Aorta (tissue), 5 donors: Measurements from ENCODE around the gene CDK8. TPM values are rescaled to one million over a fixed set of nuclear protein-coding genes. Genes with fewer than 3 reads are reported as not detected.
A peak's percentile ranks its signal among the peaks of the same experiment; 100 is the strongest.

Experiments
- ATAC-seq: fragments of 200-7000 bp; cut with Tn5 transposase; one replicate; pipeline ENCODE4 v1.9.1; 2022; ENCODE audit warnings: moderate library complexity; ENCODE audit not compliant: low FRiP score
- DNase-seq, 2 donors: peaks; one replicate each; pipeline ENCODE4 v3.0.0-alpha.2; 2020
- H3K27ac ChIP-seq, 2 donors: one replicate each; pipeline ENCODE4 v1.5.1; 2013; ENCODE audit warnings: low read length in 2 of 2, mild to moderate bottlenecking in 2 of 2, moderate library complexity in 2 of 2, control low read depth in 1 of 2, inconsistent platforms in 1 of 2, low read depth in 1 of 2
- H3K27me3 ChIP-seq, 2 donors: one replicate each; pipeline ENCODE4 v1.6.1; 2013; ENCODE audit warnings: control low read depth in 1 of 2, low read length in 1 of 2, mild to moderate bottlenecking in 1 of 2, moderate library complexity in 1 of 2; ENCODE audit not compliant: insufficient read depth in 2 of 2, control insufficient read depth in 1 of 2
- H3K36me3 ChIP-seq, 2 donors: one replicate each; pipeline ENCODE4 v1.6.1; 2013; ENCODE audit warnings: control low read depth in 1 of 2, low read length in 1 of 2, mild to moderate bottlenecking in 1 of 2; ENCODE audit not compliant: insufficient read depth in 2 of 2, control insufficient read depth in 1 of 2
- H3K4me1 ChIP-seq, 2 donors: one replicate each; pipeline ENCODE4 v1.6.1; 2013; ENCODE audit warnings: low read length in 2 of 2, control low read depth in 1 of 2, mild to moderate bottlenecking in 1 of 2, moderate library complexity in 1 of 2; ENCODE audit not compliant: insufficient read depth in 2 of 2, control insufficient read depth in 1 of 2
- H3K4me3 ChIP-seq, 2 donors: one replicate each; pipeline ENCODE4 v1.5.1; 2013; ENCODE audit warnings: low read length in 2 of 2, control low read depth in 1 of 2, mild to moderate bottlenecking in 1 of 2
- H3K9me3 ChIP-seq: one replicate; pipeline ENCODE4 v1.6.1; 2013; ENCODE audit warnings: mild to moderate bottlenecking, low read length; ENCODE audit not compliant: control insufficient read depth
- WGBS, 2 donors: extraction: QIAGEN DNeasy Blood & Tissue Kit; methylation state at CpG; one replicate each; pipeline ENCODE4 v1.1.7; 2013; 5-methylcytosine and 5-hydroxymethylcytosine counted together
- intact Hi-C, 2 donors: fragments of 100-400 bp; cut with DNase I; formaldehyde crosslinking; loops; one replicate each; pipeline versions ENCODE4 v1.14.2 to v1.15.0; 2022
- polyA plus RNA-seq, 2 donors: library from polyadenylated mRNA; stranded (reverse); fragments of 200-250 nt; gene quantifications; one replicate each; pipeline ENCODE4 v1.2.3, GENCODE V29; 2013
- total RNA-seq, 2 donors: library from RNA; stranded (reverse); fragmentation: NEBNext Ultra II Directional; extraction: Animal tissue kit (Norgen Biotek cat#: 25700); gene quantifications; one replicate each; pipeline ENCODE4 v1.2.1, GENCODE V29; 2021
- donor health status: healthy with polysubstance abuse.
- donor health status: Bipolar disorder and iron deficiency.
- donor health status: DM: no; HTN: no; CAD: no.
- donor health status: DM: no; HTN: no; CAD: no.
- donor health status: DM: yes; HTN: yes; CAD: no.

CDK8 gene
- total and polyA plus RNA-seq, 4 donors: 9.6 to 16.9 (median 10.6) TPM

- WGBS, 2 donors: 83 to 88% methylated on average over 3 of the region's 3 CpGs
- H3K4me1 ChIP-seq: no peaks in the 10 kb centered on the region
- no peaks in the 10 kb centered on the region for H3K36me3 ChIP-seq
- no peak overlapping the region for H3K4me3 ChIP-seq
- no peaks in the 10 kb centered on the region for H3K9me3 ChIP-seq
- no peaks in the 10 kb centered on the region for H3K27me3 ChIP-seq
- no peak overlapping the region for H3K27ac ChIP-seq
- DNase-seq (no peak), ATAC-seq (no peak)
- intact Hi-C loops: no loop called here
Observed at GRCh38 chr13:26435646-26436045, 181.7 kb downstream of the CDK8 start.

GRCh38 chr13:26436914-26437313, 183.0 kb downstream of the CDK8 start:
- H3K27me3 ChIP-seq: no peaks in the 10 kb centered on the region
- H3K36me3 ChIP-seq: no peaks in the 10 kb centered on the region
- no peaks in the 10 kb centered on the region for H3K9me3 ChIP-seq
- no peak for ATAC-seq
- H3K27ac ChIP-seq: no peak overlapping the region
- H3K4me1 ChIP-seq: no peaks in the 10 kb centered on the region
- WGBS, 2 donors: 91 to 95% methylated on average over 3 of the region's 3 CpGs
- DNase-seq: no peak
- intact Hi-C loops: no loop called here
- no peak overlapping the region for H3K4me3 ChIP-seq

- Histone ChIP-seq H3K27me3 (no peaks in the 10 kb centered on the region), H3K36me3 (no peaks in the 10 kb centered on the region), H3K4me1 (no peaks in the 10 kb centered on the region), H3K9me3 (no peaks in the 10 kb centered on the region), H3K4me3 (no peak overlapping the region), H3K27ac (no peak overlapping the region)
- DNase-seq (no peak), ATAC-seq (no peak)
- intact Hi-C loops: no loop called here
- WGBS, 2 donors: 42 to 49% methylated on average over 3 of the region's 3 CpGs
Observed at GRCh38 chr13:26440111-26440510, 186.2 kb downstream of the CDK8 start.

GRCh38 chr13:26441476-26441875, 187.5 kb downstream of the CDK8 start:
- WGBS, 2 donors: 89 to 94% methylated on average over 8 of the region's 8 CpGs
- Histone ChIP-seq H3K27me3 (no peaks in the 10 kb centered on the region), H3K9me3 (no peaks in the 10 kb centered on the region), H3K27ac (no peak overlapping the region), H3K4me1 (no peaks in the 10 kb centered on the region), H3K36me3 (no peaks in the 10 kb centered on the region), H3K4me3 (no peak overlapping the region)
- DNase-seq (no peak), ATAC-seq (no peak)
- intact Hi-C loops: no loop called here

GRCh38 chr13:26442541-26442940, 188.6 kb downstream of the CDK8 start:
- intact Hi-C loops: no loop called here
- no peaks in the 10 kb centered on the region for H3K36me3 ChIP-seq
- no peak for DNase-seq
- no peaks in the 10 kb centered on the region for H3K4me1 ChIP-seq
- no peak overlapping the region for H3K4me3 ChIP-seq
- H3K27me3 ChIP-seq: no peaks in the 10 kb centered on the region
- WGBS, 2 donors: 3 to 5% methylated on average over 1 of the region's 1 CpG
- no peaks in the 10 kb centered on the region for H3K9me3 ChIP-seq
- H3K27ac ChIP-seq: peak overlapping the region; percentile 57 to 80
- peak; percentile 75 for ATAC-seq

- no peak overlapping the region for H3K4me3 ChIP-seq
- H3K27me3 ChIP-seq: no peaks in the 10 kb centered on the region
- no peaks in the 10 kb centered on the region for H3K4me1 ChIP-seq
- ATAC-seq (no peak), DNase-seq (no peak)
- H3K9me3 ChIP-seq: peaks cover 1% of the 10 kb centered on the region
- no peaks in the 10 kb centered on the region for H3K36me3 ChIP-seq
- intact Hi-C loops: no loop called here
- 90 to 91% methylated on average over 3 of the region's 3 CpGs for WGBS, 2 donors
- H3K27ac ChIP-seq: no peak overlapping the region
Observed at GRCh38 chr13:26445092-26445491, 191.2 kb downstream of the CDK8 start.

- intact Hi-C loops: no loop called here
- no peak for DNase-seq
- WGBS, 2 donors: 93 to 95% methylated on average over 3 of the region's 3 CpGs
- no peak overlapping the region for H3K4me3 ChIP-seq
- no peaks in the 10 kb centered on the region for H3K4me1 ChIP-seq
- peaks cover 1% of the 10 kb centered on the region for H3K9me3 ChIP-seq
- no peaks in the 10 kb centered on the region for H3K27me3 ChIP-seq
- no peak overlapping the region for H3K27ac ChIP-seq
- ATAC-seq: no peak
- H3K36me3 ChIP-seq: no peaks in the 10 kb centered on the region
Observed at GRCh38 chr13:26446751-26447150, 192.8 kb downstream of the CDK8 start.

GRCh38 chr13:26448032-26448431, 194.1 kb downstream of the CDK8 start:
- 79 to 89% methylated on average over 2 of the region's 2 CpGs for WGBS, 2 donors
- Histone ChIP-seq H3K4me1 (no peaks in the 10 kb centered on the region), H3K36me3 (no peaks in the 10 kb centered on the region), H3K27me3 (no peaks in the 10 kb centered on the region), H3K9me3 (peaks cover 1% of the 10 kb centered on the region), H3K27ac (no peak overlapping the region), H3K4me3 (no peak overlapping the region)
- ATAC-seq (no peak), DNase-seq (no peak)
- intact Hi-C loops: no loop called here

- WGBS, 2 donors: 78 to 81% methylated on average over 2 of the region's 2 CpGs
- Histone ChIP-seq H3K9me3 (peaks cover 1% of the 10 kb centered on the region), H3K4me1 (no peaks in the 10 kb centered on the region), H3K36me3 (no peaks in the 10 kb centered on the region), H3K27ac (no peak overlapping the region), H3K4me3 (no peak overlapping the region), H3K27me3 (no peaks in the 10 kb centered on the region)
- ATAC-seq (no peak), DNase-seq (no peak)
- intact Hi-C loops: no loop called here
Observed at GRCh38 chr13:26449063-26449848, 195.3 kb downstream of the CDK8 start.
